ENCODE results near the gene ATP6V1G2.
"Not testable (repeated sequence)": the region's sequence is repeated elsewhere in the genome, so short reads cannot be mapped to it uniquely, and the experiment has no call there.

Gene ATP6V1G2

GRCh38 chr6:31546339-31546957 is at the start of gene ATP6V1G2:
Gene ATP6V1G2, minus strand, starts transcription at chr6:31546608. Its CDS starts 49 bp downstream, at chr6:31546559.
- H3K9me3 ChIP-seq (ENCODE audit: low read length) = no peaks in the 10 kb centered on the region
- no peaks in the 10 kb centered on the region for H3K27me3 ChIP-seq (ENCODE audit: insufficient read depth, low read length)
- H3K4me3 ChIP-seq (ENCODE audit: low read length) = peak within 1 kb of the TSS; percentile 59
- peak within 1 kb of the TSS; percentile 70 for H2AFZ ChIP-seq (ENCODE audit: low read depth, low read length)
- H3K36me3 ChIP-seq (ENCODE audit: insufficient read depth, low read length) = peaks cover 26% of the 10 kb centered on the region
- peaks cover 24% of the 10 kb centered on the region for H3K4me1 ChIP-seq (ENCODE audit: insufficient read depth, low read length)

GRCh38 chr6:31592396-31592771 is 46.0 kb upstream of the ATP6V1G2 start:
- Histone ChIP-seq H3K36me3 (ENCODE audit: insufficient read depth, low read length) (no peaks in the 10 kb centered on the region), H3K4me3 (ENCODE audit: low read length) (no peak overlapping the region), H3K27me3 (ENCODE audit: insufficient read depth, low read length) (peaks cover 6% of the 10 kb centered on the region), H3K4me1 (ENCODE audit: insufficient read depth, low read length) (no peaks in the 10 kb centered on the region), H3K9me3 (ENCODE audit: low read length) (no peaks in the 10 kb centered on the region), H2AFZ (ENCODE audit: low read depth, low read length) (no peak overlapping the region)

GRCh38 chr6:31590691-31591090 is 44.3 kb upstream of the ATP6V1G2 start:
- H2AFZ ChIP-seq (ENCODE audit: low read depth, low read length); H3K4me3 ChIP-seq (ENCODE audit: low read length); H3K36me3 ChIP-seq (ENCODE audit: insufficient read depth, low read length); H3K27me3 ChIP-seq (ENCODE audit: insufficient read depth, low read length); H3K9me3 ChIP-seq (ENCODE audit: low read length); H3K4me1 ChIP-seq (ENCODE audit: insufficient read depth, low read length): not testable (repeated sequence)

GRCh38 chr6:31588871-31589650 is 42.7 kb upstream of the ATP6V1G2 start:
- no peaks in the 10 kb centered on the region for H3K36me3 ChIP-seq (ENCODE audit: insufficient read depth, low read length)
- no peak overlapping the region for H3K4me3 ChIP-seq (ENCODE audit: low read length)
- H3K9me3 ChIP-seq (ENCODE audit: low read length) = no peaks in the 10 kb centered on the region
- peaks cover 6% of the 10 kb centered on the region for H3K27me3 ChIP-seq (ENCODE audit: insufficient read depth, low read length)
- no peak overlapping the region for H2AFZ ChIP-seq (ENCODE audit: low read depth, low read length)
- no peaks in the 10 kb centered on the region for H3K4me1 ChIP-seq (ENCODE audit: insufficient read depth, low read length)

GRCh38 chr6:31587791-31588777 is 41.7 kb upstream of the ATP6V1G2 start:
- Histone ChIP-seq H3K4me3 (ENCODE audit: low read length) (no peak overlapping the region), H3K36me3 (ENCODE audit: insufficient read depth, low read length) (no peaks in the 10 kb centered on the region), H3K4me1 (ENCODE audit: insufficient read depth, low read length) (no peaks in the 10 kb centered on the region), H3K9me3 (ENCODE audit: low read length) (no peaks in the 10 kb centered on the region), H3K27me3 (ENCODE audit: insufficient read depth, low read length) (peaks cover 6% of the 10 kb centered on the region), H2AFZ (ENCODE audit: low read depth, low read length) (no peak overlapping the region)

GRCh38 chr6:31586599-31587281 is 40.3 kb upstream of the ATP6V1G2 start:
- Histone ChIP-seq H3K9me3 (ENCODE audit: low read length) (no peaks in the 10 kb centered on the region), H3K27me3 (ENCODE audit: insufficient read depth, low read length) (peaks cover 9% of the 10 kb centered on the region), H3K4me1 (ENCODE audit: insufficient read depth, low read length) (no peaks in the 10 kb centered on the region), H3K36me3 (ENCODE audit: insufficient read depth, low read length) (no peaks in the 10 kb centered on the region), H2AFZ (ENCODE audit: low read depth, low read length) (no peak overlapping the region), H3K4me3 (ENCODE audit: low read length) (no peak overlapping the region)

GRCh38 chr6:31586008-31586407 is 39.6 kb upstream of the ATP6V1G2 start, which contains the start of gene LST1:
Gene LST1, plus strand, starts transcription at chr6:31586277. Its CDS starts 1,023 bp downstream, at chr6:31587300.
- no peak within 1 kb of the TSS for H3K4me3 ChIP-seq (ENCODE audit: low read length)
- no peak within 1 kb of the TSS for H2AFZ ChIP-seq (ENCODE audit: low read depth, low read length)
- H3K36me3 ChIP-seq (ENCODE audit: insufficient read depth, low read length) = no peaks in the 10 kb centered on the region
- H3K9me3 ChIP-seq (ENCODE audit: low read length) = no peaks in the 10 kb centered on the region
- no peaks in the 10 kb centered on the region for H3K4me1 ChIP-seq (ENCODE audit: insufficient read depth, low read length)
- peaks cover 9% of the 10 kb centered on the region for H3K27me3 ChIP-seq (ENCODE audit: insufficient read depth, low read length)

- Histone ChIP-seq H2AFZ (ENCODE audit: low read depth, low read length) (no peak overlapping the region), H3K9me3 (ENCODE audit: low read length) (no peaks in the 10 kb centered on the region), H3K27me3 (ENCODE audit: insufficient read depth, low read length) (peaks cover 9% of the 10 kb centered on the region), H3K4me3 (ENCODE audit: low read length) (no peak overlapping the region), H3K4me1 (ENCODE audit: insufficient read depth, low read length) (no peaks in the 10 kb centered on the region), H3K36me3 (ENCODE audit: insufficient read depth, low read length) (no peaks in the 10 kb centered on the region)
Observed at GRCh38 chr6:31585491-31585890, 39.1 kb upstream of the ATP6V1G2 start.

GRCh38 chr6:31582230-31582643 is 35.8 kb upstream of the ATP6V1G2 start, which contains the start of gene LTB:
Gene LTB, minus strand, starts transcription at chr6:31582424. Its CDS starts 7 bp downstream, at chr6:31582417.
- Histone ChIP-seq H2AFZ (ENCODE audit: low read depth, low read length) (peak within 1 kb of the TSS; percentile 85), H3K9me3 (ENCODE audit: low read length) (no peaks in the 10 kb centered on the region), H3K4me3 (ENCODE audit: low read length) (peak within 1 kb of the TSS; percentile 54), H3K4me1 (ENCODE audit: insufficient read depth, low read length) (no peaks in the 10 kb centered on the region), H3K36me3 (ENCODE audit: insufficient read depth, low read length) (no peaks in the 10 kb centered on the region), H3K27me3 (ENCODE audit: insufficient read depth, low read length) (peaks cover 15% of the 10 kb centered on the region)

GRCh38 chr6:31581434-31582229 is 35.2 kb upstream of the ATP6V1G2 start:
- Histone ChIP-seq H3K4me1 (ENCODE audit: insufficient read depth, low read length) (no peaks in the 10 kb centered on the region), H3K36me3 (ENCODE audit: insufficient read depth, low read length) (no peaks in the 10 kb centered on the region), H3K9me3 (ENCODE audit: low read length) (no peaks in the 10 kb centered on the region), H3K27me3 (ENCODE audit: insufficient read depth, low read length) (peaks cover 21% of the 10 kb centered on the region), H3K4me3 (ENCODE audit: low read length) (peak overlapping the region; percentile 54), H2AFZ (ENCODE audit: low read depth, low read length) (peak overlapping the region; percentile 85)

GRCh38 chr6:31580807-31581433 is 34.5 kb upstream of the ATP6V1G2 start:
- H3K36me3 ChIP-seq (ENCODE audit: insufficient read depth, low read length) = no peaks in the 10 kb centered on the region
- peak overlapping the region; percentile 54 for H3K4me3 ChIP-seq (ENCODE audit: low read length)
- H2AFZ ChIP-seq (ENCODE audit: low read depth, low read length) = peak overlapping the region; percentile 85
- H3K4me1 ChIP-seq (ENCODE audit: insufficient read depth, low read length) = no peaks in the 10 kb centered on the region
- H3K27me3 ChIP-seq (ENCODE audit: insufficient read depth, low read length) = peaks cover 21% of the 10 kb centered on the region
- no peaks in the 10 kb centered on the region for H3K9me3 ChIP-seq (ENCODE audit: low read length)
